ENCODE data around the gene MACROD2.

Gene MACROD2

GRCh38 chr20:15925376-15925775 lies 1930.1 kb downstream of the MACROD2 start:
- DNase-seq (ENCODE audit: insufficient read length, low spot score) = no peak
- no peak for FAIRE-seq
- TF ChIP-seq TAF1 (IDR thresholded peaks at IDR 0.05; ENCODE audit: low read depth, low read length) (no peak), POLR2AphosphoS5 (IDR thresholded peaks at IDR 0.05; ENCODE audit: low read depth, low read length) (no peak), POU2F2 (IDR thresholded peaks at IDR 0.05; ENCODE audit: low read depth, low read length) (no peak), PAX5 (IDR thresholded peaks at IDR 0.05; ENCODE audit: insufficient read depth, low read length, severe bottlenecking) (no peak), SPI1 (IDR thresholded peaks at IDR 0.05; ENCODE audit: low read depth, low read length) (no peak)

GRCh38 chr20:15927893-15928650 lies 1932.8 kb downstream of the MACROD2 start:
- DNase-seq (ENCODE audit: insufficient read length, low spot score) (no peak), FAIRE-seq (no peak)
- no peak for TF ChIP-seq POLR2A (IDR thresholded peaks at IDR 0.05; ENCODE audit: low read depth, low read length)
- no peak for TF ChIP-seq PAX5 (IDR thresholded peaks at IDR 0.05; ENCODE audit: insufficient read depth, low read length, severe bottlenecking)
- TF ChIP-seq TAF1 (IDR thresholded peaks at IDR 0.05; ENCODE audit: low read depth, low read length) = no peak
- TF ChIP-seq SPI1 (IDR thresholded peaks at IDR 0.05; ENCODE audit: low read depth, low read length) = no peak
- no peak for TF ChIP-seq POU2F2 (IDR thresholded peaks at IDR 0.05; ENCODE audit: low read depth, low read length)
- no peak for TF ChIP-seq POLR2AphosphoS5 (IDR thresholded peaks at IDR 0.05; ENCODE audit: low read depth, low read length)

- no peak for FAIRE-seq
- DNase-seq (ENCODE audit: insufficient read length, low spot score) = no peak
- no peak for TF ChIP-seq POLR2AphosphoS5 (IDR thresholded peaks at IDR 0.05; ENCODE audit: low read depth, low read length)
These were observed 1933.6 kb downstream of the MACROD2 start for GRCh38 chr20:15928946-15929345.

- no peak for TF ChIP-seq POU2F2 (IDR thresholded peaks at IDR 0.05; ENCODE audit: low read depth, low read length)
- TF ChIP-seq SPI1 (IDR thresholded peaks at IDR 0.05; ENCODE audit: low read depth, low read length) = no peak
- no peak for TF ChIP-seq POLR2AphosphoS5 (IDR thresholded peaks at IDR 0.05; ENCODE audit: low read depth, low read length)
- no peak for TF ChIP-seq PAX5 (IDR thresholded peaks at IDR 0.05; ENCODE audit: insufficient read depth, low read length, severe bottlenecking)
- TF ChIP-seq TAF1 (IDR thresholded peaks at IDR 0.05; ENCODE audit: low read depth, low read length) = no peak
- TF ChIP-seq POLR2A (IDR thresholded peaks at IDR 0.05; ENCODE audit: low read depth, low read length) = no peak
- FAIRE-seq (no peak), DNase-seq (ENCODE audit: insufficient read length, low spot score) (no peak)
These were observed 1935.3 kb downstream of the MACROD2 start for GRCh38 chr20:15930311-15931305.

- no peak for DNase-seq (ENCODE audit: insufficient read length, low spot score)
- TF ChIP-seq TAF1 (IDR thresholded peaks at IDR 0.05; ENCODE audit: low read depth, low read length) (no peak), POLR2AphosphoS5 (IDR thresholded peaks at IDR 0.05; ENCODE audit: low read depth, low read length) (no peak), POU2F2 (IDR thresholded peaks at IDR 0.05; ENCODE audit: low read depth, low read length) (no peak), PAX5 (IDR thresholded peaks at IDR 0.05; ENCODE audit: insufficient read depth, low read length, severe bottlenecking) (no peak), SPI1 (IDR thresholded peaks at IDR 0.05; ENCODE audit: low read depth, low read length) (no peak), POLR2A (IDR thresholded peaks at IDR 0.05; ENCODE audit: low read depth, low read length) (no peak)
- FAIRE-seq = no peak
These were observed 1936.6 kb downstream of the MACROD2 start for GRCh38 chr20:15931897-15932296.

GRCh38 chr20:15937179-15937578 lies 1941.9 kb downstream of the MACROD2 start:
- FAIRE-seq (no peak), DNase-seq (ENCODE audit: insufficient read length, low spot score) (no peak)
- TF ChIP-seq TAF1 (IDR thresholded peaks at IDR 0.05; ENCODE audit: low read depth, low read length) (no peak), POU2F2 (IDR thresholded peaks at IDR 0.05; ENCODE audit: low read depth, low read length) (no peak), POLR2A (IDR thresholded peaks at IDR 0.05; ENCODE audit: low read depth, low read length) (no peak), PAX5 (IDR thresholded peaks at IDR 0.05; ENCODE audit: insufficient read depth, low read length, severe bottlenecking) (no peak), SPI1 (IDR thresholded peaks at IDR 0.05; ENCODE audit: low read depth, low read length) (no peak), POLR2AphosphoS5 (IDR thresholded peaks at IDR 0.05; ENCODE audit: low read depth, low read length) (no peak)

GRCh38 chr20:15938847-15939246 lies 1943.5 kb downstream of the MACROD2 start:
- TF ChIP-seq PAX5 (IDR thresholded peaks at IDR 0.05; ENCODE audit: insufficient read depth, low read length, severe bottlenecking) = no peak
- no peak for TF ChIP-seq POU2F2 (IDR thresholded peaks at IDR 0.05; ENCODE audit: low read depth, low read length)
- TF ChIP-seq TAF1 (IDR thresholded peaks at IDR 0.05; ENCODE audit: low read depth, low read length) = no peak
- no peak for TF ChIP-seq POLR2A (IDR thresholded peaks at IDR 0.05; ENCODE audit: low read depth, low read length)
- no peak for TF ChIP-seq POLR2AphosphoS5 (IDR thresholded peaks at IDR 0.05; ENCODE audit: low read depth, low read length)
- no peak for TF ChIP-seq SPI1 (IDR thresholded peaks at IDR 0.05; ENCODE audit: low read depth, low read length)
- DNase-seq (ENCODE audit: insufficient read length, low spot score) (no peak), FAIRE-seq (no peak)

- DNase-seq (ENCODE audit: insufficient read length, low spot score) (no peak), FAIRE-seq (no peak)
- TF ChIP-seq POLR2A (IDR thresholded peaks at IDR 0.05; ENCODE audit: low read depth, low read length) (no peak), TAF1 (IDR thresholded peaks at IDR 0.05; ENCODE audit: low read depth, low read length) (no peak), PAX5 (IDR thresholded peaks at IDR 0.05; ENCODE audit: insufficient read depth, low read length, severe bottlenecking) (no peak), POLR2AphosphoS5 (IDR thresholded peaks at IDR 0.05; ENCODE audit: low read depth, low read length) (no peak), POU2F2 (IDR thresholded peaks at IDR 0.05; ENCODE audit: low read depth, low read length) (no peak), SPI1 (IDR thresholded peaks at IDR 0.05; ENCODE audit: low read depth, low read length) (no peak)
These were observed 1944.8 kb downstream of the MACROD2 start for GRCh38 chr20:15940127-15940526.

GRCh38 chr20:15942130-15942529 lies 1946.8 kb downstream of the MACROD2 start:
- no peak for DNase-seq (ENCODE audit: insufficient read length, low spot score)
- TF ChIP-seq PAX5 (IDR thresholded peaks at IDR 0.05; ENCODE audit: insufficient read depth, low read length, severe bottlenecking) (no peak), SPI1 (IDR thresholded peaks at IDR 0.05; ENCODE audit: low read depth, low read length) (no peak), POLR2AphosphoS5 (IDR thresholded peaks at IDR 0.05; ENCODE audit: low read depth, low read length) (no peak), POLR2A (IDR thresholded peaks at IDR 0.05; ENCODE audit: low read depth, low read length) (no peak), POU2F2 (IDR thresholded peaks at IDR 0.05; ENCODE audit: low read depth, low read length) (no peak), TAF1 (IDR thresholded peaks at IDR 0.05; ENCODE audit: low read depth, low read length) (no peak)
- no peak for FAIRE-seq
